PC-9 (cell line): ENCODE measurements around the gene CMIP. TPM values are rescaled to one million over a fixed set of nuclear protein-coding genes. Genes with fewer than 3 reads are reported as not detected.
A peak's percentile ranks its signal among the peaks of the same experiment; 100 is the strongest.

Experiments
- BruUV-seq: library from RNA; stranded (reverse); fragments of 400-500 nt; replicated peaks from 2 replicates; lab custom pipeline; 2021; lab: Mats Ljungman, UMichigan
- CTCF ChIA-PET: fragments of 300-600 bp; sonication (Branson Sonifier 250); formaldehyde crosslinking; loops from one replicate; lab custom pipeline; 2022; ENCODE audit warnings: antibody characterized with exemption; lab: Charles Lee
- POLR2A ChIA-PET: fragments of 300-600 bp; sonication (Branson Sonifier 250); formaldehyde crosslinking; loops from one replicate; lab custom pipeline; 2022; ENCODE audit warnings: antibody characterized with exemption; ENCODE audit not compliant: unreplicated experiment; lab: Charles Lee
- DNase-seq, 2 experiments: peaks; one replicate each; pipeline versions ENCODE4 v3.0.0 to v3.0.0-alpha.2; 2015 to 2022; ENCODE audit warnings: mixed read lengths in 1 of 2
- H2AFZ ChIP-seq: fragments of 200-600 bp; sonication (generic); 2 replicates; pipeline ENCODE4 v1.8.1; 2017; ENCODE audit warnings: antibody characterized with exemption
- H3F3A ChIP-seq: fragments of 200-600 bp; sonication (generic); 2 replicates; pipeline ENCODE4 v1.8.1; 2017; ENCODE audit warnings: antibody characterized with exemption, mild to moderate bottlenecking, low read depth; ENCODE audit not compliant: insufficient read depth
- H3K27ac ChIP-seq: fragments of 200-600 bp; sonication (generic); 2 replicates; pipeline ENCODE4 v1.6.1; 2016; ENCODE audit warnings: mixed run types
- H3K27me3 ChIP-seq: fragments of 200-600 bp; sonication (generic); 2 replicates; pipeline ENCODE4 v1.6.1; 2016; ENCODE audit warnings: low read depth, mixed run types; ENCODE audit not compliant: insufficient read depth
- H3K36me3 ChIP-seq: fragments of 200-600 bp; sonication (generic); 2 replicates; pipeline ENCODE4 v1.6.1; 2016; ENCODE audit warnings: low read depth, mixed run types
- H3K4me1 ChIP-seq: fragments of 200-600 bp; sonication (generic); replicated peaks from 2 replicates; pipeline ENCODE4 v1.6.1; 2016; ENCODE audit warnings: mixed run types; ENCODE audit not compliant: insufficient read depth
- H3K4me2 ChIP-seq: fragments of 200-600 bp; sonication (generic); 2 replicates; pipeline ENCODE4 v1.6.1; 2017; ENCODE audit warnings: mixed run types
- H3K4me3 ChIP-seq: fragments of 200-600 bp; sonication (generic); 2 replicates; pipeline ENCODE4 v1.6.1; 2016; ENCODE audit warnings: mixed run types
- H3K79me2 ChIP-seq: fragments of 200-600 bp; sonication (generic); 2 replicates; pipeline ENCODE4 v1.6.1; 2017; ENCODE audit warnings: low read depth, mixed run types
- H3K9me2 ChIP-seq: fragments of 200-600 bp; sonication (generic); 2 replicates; pipeline ENCODE4 v1.8.1; 2017; ENCODE audit warnings: mild to moderate bottlenecking; ENCODE audit not compliant: insufficient read depth
- H3K9me3 ChIP-seq: fragments of 200-600 bp; sonication (generic); 2 replicates; pipeline ENCODE4 v1.8.1; 2016; ENCODE audit warnings: low read depth; ENCODE audit not compliant: insufficient read depth
- H4K20me1 ChIP-seq: fragments of 200-600 bp; sonication (generic); 2 replicates; pipeline ENCODE4 v1.8.1; 2017; ENCODE audit not compliant: insufficient read depth
- CTCF ChIP-seq: fragments of 200-600 bp; sonication (generic); conservative IDR thresholded peaks from 2 replicates; pipeline ENCODE4 v1.6.1; 2017; ENCODE audit warnings: mixed run types, antibody characterized with exemption, mild to moderate bottlenecking, moderate library complexity
- EZH2 ChIP-seq: fragments of 200-600 bp; sonication (generic); IDR thresholded peaks from 2 replicates; pipeline ENCODE4 v1.8.0; 2017; ENCODE audit warnings: antibody characterized with exemption, low read depth
- intact Hi-C: fragments of 100-400 bp; cut with micrococcal nuclease; formaldehyde crosslinking; loops from one replicate; pipeline ENCODE4 v1.10.0; 2022; ENCODE audit not compliant: unreplicated experiment
- total RNA-seq: library from RNA; stranded (reverse); gene quantifications from 2 replicates; pipeline ENCODE4 v1.2.3, GENCODE V29; 2021

CMIP gene
- total RNA-seq, 1 experiment from 2014 or later, result 96.6 TPM

- no peaks in the 10 kb centered on the region for H3K36me3 ChIP-seq
- H3K9me3 ChIP-seq, result no peaks in the 10 kb centered on the region
- H3K79me2 ChIP-seq, result peaks cover 76% of the 10 kb centered on the region
- H3K4me3 ChIP-seq, result no peak overlapping the region
- H3K27ac ChIP-seq, result no peak overlapping the region
- DNase-seq, result peak in 1 of 2 experiments; percentile 24
- no peaks in the 10 kb centered on the region for H3K27me3 ChIP-seq
- BruUV-seq, result no TSS peak
- no peak overlapping the region for H2AFZ ChIP-seq
- H3K4me2 ChIP-seq, result no peak overlapping the region
- no peaks in the 10 kb centered on the region for H3K9me2 ChIP-seq
- intact Hi-C loops, result no loop called here
- peaks cover 26% of the 10 kb centered on the region; the same call in 1 of the 2 replicates for H3F3A ChIP-seq
- ChIA-PET CTCF (no interaction called here), POLR2A (no interaction called here)
- H4K20me1 ChIP-seq, result no peaks in the 10 kb centered on the region; the same call in 1 of the 2 replicates
- no peak for TF ChIP-seq EZH2
- no peak for TF ChIP-seq CTCF
- H3K4me1 ChIP-seq, result peaks cover 2% of the 10 kb centered on the region; the same call in 1 of the 2 replicates
Observed at GRCh38 chr16:81592353-81592866, 147.8 kb downstream of the CMIP start.

- no peaks in the 10 kb centered on the region for H3K36me3 ChIP-seq
- no peak overlapping the region for H3K4me2 ChIP-seq
- H3K9me3 ChIP-seq, result no peaks in the 10 kb centered on the region
- peaks cover 76% of the 10 kb centered on the region for H3K79me2 ChIP-seq
- TF ChIP-seq EZH2, result no peak
- no peak for TF ChIP-seq CTCF
- BruUV-seq, result no TSS peak
- intact Hi-C loops, result no loop called here
- H3K4me3 ChIP-seq, result no peak overlapping the region
- no peak overlapping the region for H2AFZ ChIP-seq
- H3K4me1 ChIP-seq, result peaks cover 3% of the 10 kb centered on the region; the same call in 1 of the 2 replicates
- no peaks in the 10 kb centered on the region for H3K27me3 ChIP-seq
- CTCF ChIA-PET, result interaction anchor here (0.5 kb wide), 1 partner anchor 669 kb away, joined by 4 read pairs; no protein-coding TSS in a partner anchor
- H3K9me2 ChIP-seq, result no peaks in the 10 kb centered on the region
- peaks cover 27% of the 10 kb centered on the region; the same call in 1 of the 2 replicates for H3F3A ChIP-seq
- DNase-seq, result no peak
- POLR2A ChIA-PET, result interaction anchor here (0.6 kb wide), 1 partner anchor 71 kb away, joined by 5 read pairs; no protein-coding TSS in a partner anchor
- peaks cover 5% of the 10 kb centered on the region for H4K20me1 ChIP-seq
- no peak overlapping the region for H3K27ac ChIP-seq
Observed at GRCh38 chr16:81593481-81593880, 148.9 kb downstream of the CMIP start.

- DNase-seq, result peak in 1 of 2 experiments; percentile 65
- H3K9me2 ChIP-seq, result no peaks in the 10 kb centered on the region
- no peak overlapping the region for H3K4me3 ChIP-seq
- H3K36me3 ChIP-seq, result no peaks in the 10 kb centered on the region
- TF ChIP-seq EZH2 (no peak), CTCF (no peak)
- intact Hi-C loops, result loop anchor here (5.0 kb wide), 1 partner anchor 103 kb away; no protein-coding TSS in a partner anchor
- peaks cover 19% of the 10 kb centered on the region for H4K20me1 ChIP-seq
- no peaks in the 10 kb centered on the region for H3K27me3 ChIP-seq
- H3K9me3 ChIP-seq, result no peaks in the 10 kb centered on the region
- peaks cover 65% of the 10 kb centered on the region for H3K79me2 ChIP-seq
- no peak overlapping the region for H2AFZ ChIP-seq
- peaks cover 32% of the 10 kb centered on the region; the same call in 1 of the 2 replicates for H3F3A ChIP-seq
- peaks cover 17% of the 10 kb centered on the region; the same call in 1 of the 2 replicates for H3K4me1 ChIP-seq
- no peak overlapping the region for H3K27ac ChIP-seq
- POLR2A ChIA-PET, result no interaction called here
- BruUV-seq, result no TSS peak
- CTCF ChIA-PET, result interaction anchor here (0.7 kb wide), 1 partner anchor 10 kb away, joined by 5 read pairs; no protein-coding TSS in a partner anchor
- H3K4me2 ChIP-seq, result no peak overlapping the region
Observed at GRCh38 chr16:81595629-81596292, 151.2 kb downstream of the CMIP start.
